Calu3 (cell line): Measurements from ENCODE around the gene GNB1. TPM values are rescaled to one million over a fixed set of nuclear protein-coding genes. Genes with fewer than 3 reads are reported as not detected.

ENCODE experiments used
- BruUV-seq: library from RNA; stranded (reverse); fragments of 400-500 nt; replicated peaks from 2 replicates; lab custom pipeline; 2021; lab: Mats Ljungman, UMichigan
- CTCF ChIA-PET: fragments of 300-600 bp; sonication (Branson Sonifier 250); formaldehyde crosslinking; loops from one replicate; lab custom pipeline; 2022; ENCODE audit warnings: antibody characterized with exemption; lab: Charles Lee
- DNase-seq: peaks from one replicate; pipeline ENCODE4 v3.0.0; 2022
- H3K27ac Mint-ChIP-seq: one replicate; pipeline ENCODE4 v1.8.0; 2022; ENCODE audit warnings: mixed read lengths; ENCODE audit not compliant: unreplicated experiment
- H3K27me3 Mint-ChIP-seq: one replicate; pipeline ENCODE4 v1.8.0; 2022; ENCODE audit warnings: mixed read lengths; ENCODE audit not compliant: unreplicated experiment
- H3K36me3 Mint-ChIP-seq: one replicate; pipeline ENCODE4 v1.8.0; 2022; ENCODE audit warnings: mild to moderate bottlenecking, moderate library complexity, mixed read lengths; ENCODE audit not compliant: insufficient read depth, unreplicated experiment
- H3K4me1 Mint-ChIP-seq: one replicate; pipeline ENCODE4 v1.8.0; 2022; ENCODE audit warnings: mild to moderate bottlenecking, low read depth, mixed read lengths; ENCODE audit not compliant: unreplicated experiment
- H3K4me3 Mint-ChIP-seq: one replicate; pipeline ENCODE4 v1.8.0; 2022; ENCODE audit warnings: mild to moderate bottlenecking, low read depth, moderate library complexity, mixed read lengths; ENCODE audit not compliant: unreplicated experiment
- H3K9me3 Mint-ChIP-seq: one replicate; pipeline ENCODE4 v1.8.0; 2022; ENCODE audit warnings: low read depth, mixed read lengths; ENCODE audit not compliant: unreplicated experiment
- CTCF ChIP-seq: fragments of 200-600 bp; IDR thresholded peaks from one replicate; pipeline ENCODE4 v1.8.0; 2022; ENCODE audit warnings: antibody characterized with exemption; ENCODE audit not compliant: unreplicated experiment
- intact Hi-C: fragments of 100-400 bp; cut with micrococcal nuclease; formaldehyde crosslinking; loops from one replicate; pipeline ENCODE4 v1.10.0; 2022; ENCODE audit not compliant: unreplicated experiment
- total RNA-seq: library from RNA; stranded (reverse); gene quantifications from 2 replicates; pipeline ENCODE4 v1.2.3, GENCODE V29; 2022

Gene GNB1
- total RNA-seq, 1 experiment from 2014 or later, result 252 TPM

- Mint-ChIP-seq H3K4me3 (no peak overlapping the region), H3K27ac (no peak overlapping the region), H3K27me3 (no peaks in the 10 kb centered on the region), H3K36me3 (peaks cover 23% of the 10 kb centered on the region), H3K4me1 (no peaks in the 10 kb centered on the region), H3K9me3 (no peaks in the 10 kb centered on the region)
- no peak for TF ChIP-seq CTCF
- no peak for DNase-seq
- intact Hi-C loops, result no loop called here
- BruUV-seq, result no TSS peak
- CTCF ChIA-PET, result no interaction called here
Measured at GRCh38 chr1:1846386-1846918, 44.4 kb downstream of the GNB1 start.

- Mint-ChIP-seq H3K9me3 (no peaks in the 10 kb centered on the region), H3K27me3 (no peaks in the 10 kb centered on the region), H3K4me1 (no peaks in the 10 kb centered on the region), H3K27ac (no peak overlapping the region), H3K36me3 (peaks cover 14% of the 10 kb centered on the region), H3K4me3 (no peak overlapping the region)
- intact Hi-C loops, result no loop called here
- CTCF ChIA-PET, result no interaction called here
- no peak for DNase-seq
- no TSS peak for BruUV-seq
- no peak for TF ChIP-seq CTCF
Measured at GRCh38 chr1:1842360-1843146, 48.3 kb downstream of the GNB1 start.

GRCh38 chr1:1841575-1841995 is 49.3 kb downstream of the GNB1 start:
- no peak overlapping the region for H3K4me3 Mint-ChIP-seq
- no peak for TF ChIP-seq CTCF
- BruUV-seq, result no TSS peak
- DNase-seq, result no peak
- H3K36me3 Mint-ChIP-seq, result peaks cover 20% of the 10 kb centered on the region
- H3K4me1 Mint-ChIP-seq, result no peaks in the 10 kb centered on the region
- no peaks in the 10 kb centered on the region for H3K9me3 Mint-ChIP-seq
- no peak overlapping the region for H3K27ac Mint-ChIP-seq
- intact Hi-C loops, result no loop called here
- H3K27me3 Mint-ChIP-seq, result no peaks in the 10 kb centered on the region
- CTCF ChIA-PET, result no interaction called here

- no peaks in the 10 kb centered on the region for H3K9me3 Mint-ChIP-seq
- H3K36me3 Mint-ChIP-seq, result peaks cover 34% of the 10 kb centered on the region
- no peak overlapping the region for H3K4me3 Mint-ChIP-seq
- no peaks in the 10 kb centered on the region for H3K27me3 Mint-ChIP-seq
- CTCF ChIA-PET, result no interaction called here
- no peak for DNase-seq
- no peaks in the 10 kb centered on the region for H3K4me1 Mint-ChIP-seq
- intact Hi-C loops, result no loop called here
- BruUV-seq, result no TSS peak
- no peak for TF ChIP-seq CTCF
- H3K27ac Mint-ChIP-seq, result no peak overlapping the region
Measured at GRCh38 chr1:1839311-1839965, 51.4 kb downstream of the GNB1 start.
